Uterus (tissue), 4 donors: ENCODE measurements around the gene ARSG. TPM values are rescaled to one million over a fixed set of nuclear protein-coding genes. Genes with fewer than 3 reads are reported as not detected.

Source experiments
- DNase-seq, 2 donors: peaks; one replicate each; pipeline ENCODE4 v3.0.0-alpha.2; 2019 to 2020
- H3K27ac ChIP-seq, 2 donors: fragments of 200-600 bp; sonication (generic); 1 replicate in 1 of 2; 2 replicates in 1 of 2; pipeline ENCODE4 v1.5.1; 2016 to 2018
- H3K27me3 ChIP-seq, 2 donors: fragments of 200-600 bp; sonication (generic); one replicate each; pipeline ENCODE4 v1.5.1; 2018 to 2019; ENCODE audit warnings: control low read depth in 1 of 2
- H3K36me3 ChIP-seq, 2 donors: fragments of 200-600 bp; sonication (generic); one replicate each; pipeline ENCODE4 v1.5.1; 2019; ENCODE audit warnings: control low read depth in 1 of 2
- H3K4me1 ChIP-seq, 2 donors: fragments of 200-600 bp; sonication (generic); one replicate each; pipeline ENCODE4 v1.5.1; 2018 to 2019; ENCODE audit warnings: control low read depth in 1 of 2
- H3K4me3 ChIP-seq, 2 donors: fragments of 200-600 bp; sonication (generic); 1 replicate in 1 of 2; 2 replicates in 1 of 2; pipeline ENCODE4 v1.5.1; 2018 to 2019; ENCODE audit warnings: mild to moderate bottlenecking in 1 of 2
- H3K9me3 ChIP-seq, 2 donors: fragments of 200-600 bp; sonication (generic); one replicate each; pipeline ENCODE4 v1.5.1; 2019; ENCODE audit warnings: control low read depth in 1 of 2
- CTCF ChIP-seq, 4 experiments: fragments of 200-600 bp in 2 of 4; fragments of 450-650 bp in 2 of 4; sonication (generic) in 2 of 4; IDR thresholded peaks; one replicate each; pipeline ENCODE4 v1.5.1; 2016 to 2019; ENCODE audit warnings: antibody characterized with exemption in 4 of 4, mild to moderate bottlenecking in 2 of 4, moderate library complexity in 1 of 4
- POLR2A ChIP-seq, 2 donors: fragments of 450-650 bp; IDR thresholded peaks; one replicate each; pipeline ENCODE4 v1.6.1; 2016; ENCODE audit warnings: antibody characterized with exemption in 2 of 2, mild to moderate bottlenecking in 1 of 2, moderate library complexity in 1 of 2
- intact Hi-C: fragments of 100-400 bp; cut with DNase I; formaldehyde crosslinking; loops from one replicate; pipeline ENCODE4 v1.15.1; 2023; ENCODE audit warnings: low total_unique reads
- total RNA-seq, 4 donors: library from RNA; depleted of rRNA in 3 of 4; stranded (reverse); fragments of >200 nt in 3 of 4; gene quantifications; one replicate each; pipeline versions ENCODE4 v1.1.0 to v1.2.4, GENCODE V29; 2014 to 2023
- donor health status: DM: yes; HTN: yes; CAD: no.

ARSG gene
- total RNA-seq, 4 donors from 2014 or later, result 0.59 to 6.4 (median 5.7) TPM

GRCh38 chr17:68457539-68458259 lies 166.4 kb downstream of the ARSG start:
- peak; percentile 85 to 99 for TF ChIP-seq POLR2A (IDR thresholded peaks at IDR 0.05)
- peak in 1 of 4 experiments; percentile 30 for TF ChIP-seq CTCF (IDR thresholded peaks at IDR 0.05)
- no peaks in the 10 kb centered on the region for H3K4me1 ChIP-seq
- H3K4me3 ChIP-seq, result peak overlapping the region; percentile 51 to 91
- no peaks in the 10 kb centered on the region for H3K36me3 ChIP-seq
- peak overlapping the region; percentile 87 to 97 for H3K27ac ChIP-seq
- DNase-seq, result peak; percentile 98 to 99
- no peaks in the 10 kb centered on the region for H3K9me3 ChIP-seq
- intact Hi-C loops, result no loop called here
- H3K27me3 ChIP-seq, result no peaks in the 10 kb centered on the region

- no peak for DNase-seq
- peak overlapping the region; percentile 50 to 51 for H3K4me3 ChIP-seq
- H3K27ac ChIP-seq, result peak overlapping the region; percentile 83 to 97
- no peaks in the 10 kb centered on the region for H3K36me3 ChIP-seq
- H3K9me3 ChIP-seq, result no peaks in the 10 kb centered on the region
- H3K27me3 ChIP-seq, result no peaks in the 10 kb centered on the region
- intact Hi-C loops, result no loop called here
- H3K4me1 ChIP-seq, result no peaks in the 10 kb centered on the region
- no peak for TF ChIP-seq POLR2A (IDR thresholded peaks at IDR 0.05)
- TF ChIP-seq CTCF (IDR thresholded peaks at IDR 0.05), result no peak
Measured at GRCh38 chr17:68458260-68459036, 167.2 kb downstream of the ARSG start.

GRCh38 chr17:68459037-68459639 lies 167.8 kb downstream of the ARSG start:
- Histone ChIP-seq H3K27ac (no peak overlapping the region), H3K27me3 (no peaks in the 10 kb centered on the region), H3K9me3 (no peaks in the 10 kb centered on the region), H3K4me3 (no peak overlapping the region), H3K36me3 (no peaks in the 10 kb centered on the region), H3K4me1 (no peaks in the 10 kb centered on the region)
- DNase-seq, result no peak
- TF ChIP-seq POLR2A (IDR thresholded peaks at IDR 0.05) (no peak), CTCF (IDR thresholded peaks at IDR 0.05) (no peak)
- intact Hi-C loops, result no loop called here

- DNase-seq, result no peak
- Histone ChIP-seq H3K27me3 (no peaks in the 10 kb centered on the region), H3K4me1 (no peaks in the 10 kb centered on the region), H3K36me3 (no peaks in the 10 kb centered on the region), H3K9me3 (no peaks in the 10 kb centered on the region), H3K27ac (no peak overlapping the region), H3K4me3 (no peak overlapping the region)
- intact Hi-C loops, result loop anchor here (5.0 kb wide), 1 partner anchor 198 kb away; no protein-coding TSS in a partner anchor
- no peak for TF ChIP-seq POLR2A (IDR thresholded peaks at IDR 0.05)
- no peak for TF ChIP-seq CTCF (IDR thresholded peaks at IDR 0.05)
Measured at GRCh38 chr17:68460146-68460545, 168.9 kb downstream of the ARSG start.
